ENCODE measurements around the gene UBE2I.
A peak's percentile ranks its signal among the peaks of the same experiment; 100 is the strongest.

Gene UBE2I

DNA sequence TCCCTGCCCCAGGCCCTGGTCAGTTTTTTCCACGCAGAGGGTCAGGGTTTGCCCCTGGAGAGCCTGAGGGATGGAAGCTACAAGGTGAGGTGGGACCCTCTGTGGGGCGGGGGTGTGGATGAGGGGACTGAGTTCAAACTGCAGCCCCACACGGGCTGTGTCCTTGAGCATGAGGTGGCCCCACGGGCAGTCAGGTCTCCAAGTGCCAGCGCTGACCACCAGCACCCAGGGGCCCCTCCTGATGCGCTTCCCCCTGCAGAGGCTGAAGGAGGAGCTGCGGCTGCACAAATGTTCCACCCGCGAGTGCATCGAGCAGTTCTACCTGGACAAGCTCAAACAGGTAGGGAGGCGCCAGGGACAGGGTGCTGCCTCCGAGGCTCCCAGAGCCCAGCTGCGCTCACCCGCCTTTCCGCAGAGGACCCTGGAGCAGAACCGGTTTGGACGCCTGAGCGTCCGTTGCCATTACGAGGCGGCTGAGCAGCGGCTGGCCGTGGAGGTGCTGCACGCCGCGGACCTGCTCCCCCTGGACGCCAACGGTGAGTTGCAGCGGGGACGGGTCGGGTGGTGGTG is 37.9 kb downstream of the UBE2I start:
- Histone ChIP-seq H3K79me1 (ENCODE audit: low read depth, low read length) (peaks cover 21% of the 10 kb centered on the region), H2BK120ac (ENCODE audit: low read depth, low read length) (no peak overlapping the region), H2AK5ac (ENCODE audit: low read depth, low read length) (no peak overlapping the region), H2BK15ac (ENCODE audit: low read length) (no peak overlapping the region), H3K27me3 (ENCODE audit: control insufficient read depth in 3 of 3, insufficient read depth in 3 of 3, low read depth in 1 of 3, low read length in 3 of 3) (peaks cover 0 to 10% (median 0%) of the 10 kb centered on the region in 3 experiments), H3K27ac (replicated peaks; ENCODE audit: low read length) (no peak overlapping the region), H3K18ac (ENCODE audit: low read length) (no peak overlapping the region), H3K4ac (ENCODE audit: low read length) (no peak overlapping the region), H2AFZ (ENCODE audit: low read length) (no peak overlapping the region), H3K4me2 (ENCODE audit: insufficient read depth, low read length, poor library complexity, severe bottlenecking) (no peak overlapping the region), H3K36me3 (replicated peaks in 1 of 2; ENCODE audit: control insufficient read depth in 2 of 2, insufficient read depth in 2 of 2, low read length in 2 of 2) (peaks cover 16 to 54% of the 10 kb centered on the region in 2 donors), H3K14ac (ENCODE audit: low read length) (no peak overlapping the region), H2BK12ac (ENCODE audit: low read length) (no peak overlapping the region), H4K8ac (ENCODE audit: low read depth, low read length) (no peak overlapping the region), H3K4me3 (ENCODE audit: low read length in 2 of 2) (no peak overlapping the region), H3K4me1 (ENCODE audit: control insufficient read depth in 2 of 2, insufficient read depth in 1 of 2, low read depth in 1 of 2, low read length in 2 of 2) (peaks cover 8 to 14% of the 10 kb centered on the region in 2 donors), H3K9ac (ENCODE audit: low read depth, low read length, poor library complexity) (no peak overlapping the region), H4K91ac (ENCODE audit: low read depth, low read length, poor library complexity) (no peak overlapping the region), H3K9me3 (replicated peaks in 1 of 2; ENCODE audit: control insufficient read depth in 2 of 2, insufficient read depth in 1 of 2, low read depth in 1 of 2, low read length in 2 of 2) (no peaks in the 10 kb centered on the region), H2BK5ac (ENCODE audit: low read length) (no peak overlapping the region), H3K23ac (ENCODE audit: low read depth, low read length, poor library complexity) (no peak overlapping the region)
- DNase-seq (ENCODE audit: low spot score) = no peak
- no CpG with 5 or more reads among the region's 31 CpGs for WGBS, 2 donors (ENCODE audit: extremely low coverage in 2 of 2, insufficient read length in 2 of 2, insufficient replicate concordance in 1 of 2)

DNA sequence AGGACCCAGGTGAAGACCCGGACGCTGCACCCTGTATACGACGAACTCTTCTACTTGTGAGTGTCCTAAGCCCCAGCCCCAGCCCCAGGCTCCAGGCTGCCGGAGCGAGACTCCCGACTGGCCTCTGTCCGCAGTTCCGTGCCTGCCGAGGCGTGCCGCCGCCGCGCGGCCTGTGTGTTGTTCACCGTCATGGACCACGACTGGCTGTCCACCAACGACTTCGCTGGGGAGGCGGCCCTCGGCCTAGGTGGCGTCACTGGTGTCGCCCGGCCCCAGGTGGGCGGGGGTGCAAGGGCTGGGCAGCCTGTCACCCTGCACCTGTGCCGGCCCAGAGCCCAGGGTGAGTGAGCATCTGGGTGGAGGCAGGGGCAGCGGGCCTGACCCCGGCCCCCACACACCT is 38.5 kb downstream of the UBE2I start:
- Histone ChIP-seq H2AFZ (ENCODE audit: low read length) (no peak overlapping the region), H3K4me3 (ENCODE audit: low read length in 2 of 2) (no peak overlapping the region), H3K23ac (ENCODE audit: low read depth, low read length, poor library complexity) (no peak overlapping the region), H2BK120ac (ENCODE audit: low read depth, low read length) (no peak overlapping the region), H3K4me1 (ENCODE audit: control insufficient read depth in 2 of 2, insufficient read depth in 1 of 2, low read depth in 1 of 2, low read length in 2 of 2) (peaks cover 12 to 13% of the 10 kb centered on the region in 2 donors), H3K4me2 (ENCODE audit: insufficient read depth, low read length, poor library complexity, severe bottlenecking) (no peak overlapping the region), H3K27ac (replicated peaks; ENCODE audit: low read length) (no peak overlapping the region), H4K91ac (ENCODE audit: low read depth, low read length, poor library complexity) (no peak overlapping the region), H2BK5ac (ENCODE audit: low read length) (no peak overlapping the region), H3K79me1 (ENCODE audit: low read depth, low read length) (peaks cover 23% of the 10 kb centered on the region), H3K18ac (ENCODE audit: low read length) (no peak overlapping the region), H2AK5ac (ENCODE audit: low read depth, low read length) (no peak overlapping the region), H2BK12ac (ENCODE audit: low read length) (no peak overlapping the region), H3K9me3 (replicated peaks in 1 of 2; ENCODE audit: control insufficient read depth in 2 of 2, insufficient read depth in 1 of 2, low read depth in 1 of 2, low read length in 2 of 2) (no peaks in the 10 kb centered on the region), H3K36me3 (replicated peaks in 1 of 2; ENCODE audit: control insufficient read depth in 2 of 2, insufficient read depth in 2 of 2, low read length in 2 of 2) (peaks cover 16 to 51% of the 10 kb centered on the region in 2 donors), H3K9ac (ENCODE audit: low read depth, low read length, poor library complexity) (peak overlapping the region; percentile 21), H2BK15ac (ENCODE audit: low read length) (no peak overlapping the region), H3K14ac (ENCODE audit: low read length) (no peak overlapping the region), H4K8ac (ENCODE audit: low read depth, low read length) (no peak overlapping the region), H3K27me3 (ENCODE audit: control insufficient read depth in 3 of 3, insufficient read depth in 3 of 3, low read depth in 1 of 3, low read length in 3 of 3) (peaks cover 0 to 6% (median 0%) of the 10 kb centered on the region in 3 experiments), H3K4ac (ENCODE audit: low read length) (no peak overlapping the region)
- no peak for DNase-seq (ENCODE audit: low spot score)
- WGBS, 2 donors (ENCODE audit: extremely low coverage in 2 of 2, insufficient read length in 2 of 2, insufficient replicate concordance in 1 of 2) = no CpG with 5 or more reads among the region's 29 CpGs

- H3K9me3 ChIP-seq (replicated peaks in 1 of 2; ENCODE audit: control insufficient read depth in 2 of 2, insufficient read depth in 1 of 2, low read depth in 1 of 2, low read length in 2 of 2) = no peaks in the 10 kb centered on the region
- WGBS, 2 donors (ENCODE audit: extremely low coverage in 2 of 2, insufficient read length in 2 of 2, insufficient replicate concordance in 1 of 2) = no CpG with 5 or more reads among the region's 15 CpGs
- H2AK5ac ChIP-seq (ENCODE audit: low read depth, low read length) = no peak overlapping the region
- H3K4me2 ChIP-seq (ENCODE audit: insufficient read depth, low read length, poor library complexity, severe bottlenecking) = no peak overlapping the region
- no peak for DNase-seq (ENCODE audit: low spot score)
- H2BK12ac ChIP-seq (ENCODE audit: low read length) = no peak overlapping the region
- H2AFZ ChIP-seq (ENCODE audit: low read length) = no peak overlapping the region
- no peak overlapping the region for H3K4me3 ChIP-seq (ENCODE audit: low read length in 2 of 2)
- peaks cover 11 to 12% of the 10 kb centered on the region in 2 donors for H3K4me1 ChIP-seq (ENCODE audit: control insufficient read depth in 2 of 2, insufficient read depth in 1 of 2, low read depth in 1 of 2, low read length in 2 of 2)
- no peak overlapping the region for H3K27ac ChIP-seq (replicated peaks; ENCODE audit: low read length)
- H3K79me1 ChIP-seq (ENCODE audit: low read depth, low read length) = peaks cover 23% of the 10 kb centered on the region
- no peak overlapping the region for H4K91ac ChIP-seq (ENCODE audit: low read depth, low read length, poor library complexity)
- H3K14ac ChIP-seq (ENCODE audit: low read length) = no peak overlapping the region
- no peak overlapping the region for H3K23ac ChIP-seq (ENCODE audit: low read depth, low read length, poor library complexity)
- H2BK5ac ChIP-seq (ENCODE audit: low read length) = no peak overlapping the region
- peaks cover 0 to 6% (median 0%) of the 10 kb centered on the region in 3 experiments for H3K27me3 ChIP-seq (ENCODE audit: control insufficient read depth in 3 of 3, insufficient read depth in 3 of 3, low read depth in 1 of 3, low read length in 3 of 3)
- peaks cover 16 to 51% of the 10 kb centered on the region in 2 donors for H3K36me3 ChIP-seq (replicated peaks in 1 of 2; ENCODE audit: control insufficient read depth in 2 of 2, insufficient read depth in 2 of 2, low read length in 2 of 2)
- H2BK15ac ChIP-seq (ENCODE audit: low read length) = no peak overlapping the region
- no peak overlapping the region for H4K8ac ChIP-seq (ENCODE audit: low read depth, low read length)
- H3K18ac ChIP-seq (ENCODE audit: low read length) = no peak overlapping the region
- H2BK120ac ChIP-seq (ENCODE audit: low read depth, low read length) = no peak overlapping the region
- H3K4ac ChIP-seq (ENCODE audit: low read length) = no peak overlapping the region
- H3K9ac ChIP-seq (ENCODE audit: low read depth, low read length, poor library complexity) = no peak overlapping the region
These were observed 39.0 kb downstream of the UBE2I start for GRCh38 chr16:1348441-1348840.

DNA sequence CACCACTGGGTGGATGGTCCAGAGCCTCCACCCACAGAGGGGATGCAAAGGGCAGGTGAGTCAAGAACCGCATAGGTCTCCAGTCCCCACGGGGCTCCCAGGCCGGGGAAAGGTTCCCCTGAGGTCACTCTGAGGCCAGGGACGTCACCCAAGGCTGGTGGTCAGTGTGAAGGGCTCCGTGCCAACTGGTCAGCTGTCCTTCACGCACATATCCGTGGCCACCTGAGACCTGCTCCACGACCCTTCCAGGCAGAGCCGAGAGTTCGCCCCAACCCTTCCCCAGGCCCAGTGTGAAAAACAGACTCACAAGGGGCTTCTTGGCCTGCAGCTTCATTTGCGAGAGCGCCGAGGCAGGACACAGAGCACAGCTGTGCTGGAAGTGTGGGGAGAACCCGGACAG is 39.5 kb downstream of the UBE2I start:
- Histone ChIP-seq H3K9ac (ENCODE audit: low read depth, low read length, poor library complexity) (no peak overlapping the region), H3K18ac (ENCODE audit: low read length) (no peak overlapping the region), H4K91ac (ENCODE audit: low read depth, low read length, poor library complexity) (no peak overlapping the region), H3K4me3 (ENCODE audit: low read length in 2 of 2) (peak overlapping the region in 1 of 2 donors; percentile 4), H2BK120ac (ENCODE audit: low read depth, low read length) (no peak overlapping the region), H3K79me1 (ENCODE audit: low read depth, low read length) (peaks cover 23% of the 10 kb centered on the region), H2AFZ (ENCODE audit: low read length) (no peak overlapping the region), H3K4me2 (ENCODE audit: insufficient read depth, low read length, poor library complexity, severe bottlenecking) (no peak overlapping the region), H3K27me3 (ENCODE audit: control insufficient read depth in 3 of 3, insufficient read depth in 3 of 3, low read depth in 1 of 3, low read length in 3 of 3) (peaks cover 0 to 2% (median 0%) of the 10 kb centered on the region in 3 experiments), H2BK15ac (ENCODE audit: low read length) (no peak overlapping the region), H3K27ac (replicated peaks; ENCODE audit: low read length) (no peak overlapping the region), H3K4ac (ENCODE audit: low read length) (no peak overlapping the region), H3K14ac (ENCODE audit: low read length) (no peak overlapping the region), H2AK5ac (ENCODE audit: low read depth, low read length) (no peak overlapping the region), H3K36me3 (replicated peaks in 1 of 2; ENCODE audit: control insufficient read depth in 2 of 2, insufficient read depth in 2 of 2, low read length in 2 of 2) (peaks cover 16 to 51% of the 10 kb centered on the region in 2 donors), H3K9me3 (replicated peaks in 1 of 2; ENCODE audit: control insufficient read depth in 2 of 2, insufficient read depth in 1 of 2, low read depth in 1 of 2, low read length in 2 of 2) (no peaks in the 10 kb centered on the region), H3K4me1 (ENCODE audit: control insufficient read depth in 2 of 2, insufficient read depth in 1 of 2, low read depth in 1 of 2, low read length in 2 of 2) (peaks cover 8 to 12% of the 10 kb centered on the region in 2 donors), H2BK12ac (ENCODE audit: low read length) (no peak overlapping the region), H3K23ac (ENCODE audit: low read depth, low read length, poor library complexity) (no peak overlapping the region), H2BK5ac (ENCODE audit: low read length) (no peak overlapping the region), H4K8ac (ENCODE audit: low read depth, low read length) (no peak overlapping the region)
- DNase-seq (ENCODE audit: low spot score) = no peak
- WGBS, 2 donors (ENCODE audit: extremely low coverage in 2 of 2, insufficient read length in 2 of 2, insufficient replicate concordance in 1 of 2) = no CpG with 5 or more reads among the region's 14 CpGs

Data from neuronal stem cell (in vitro differentiated cells).